Tibial artery (tissue), 4 donors: ENCODE data around the gene NUMB.
"Not testable (repeated sequence)": the region's sequence is repeated elsewhere in the genome, so short reads cannot be mapped to it uniquely, and the experiment has no call there.

Experiments used
- DNase-seq, 2 donors: peaks; one replicate each; pipeline ENCODE4 v3.0.0-alpha.2; 2019
- H3K27ac ChIP-seq, 2 donors: fragments of 200-600 bp; sonication (generic) in 1 of 2; 1 replicate in 1 of 2; 2 replicates in 1 of 2; pipeline ENCODE4 v1.5.1; 2018 to 2019; ENCODE audit warnings: mild to moderate bottlenecking in 1 of 2
- H3K27me3 ChIP-seq, 2 donors: fragments of 200-600 bp; sonication (generic) in 1 of 2; one replicate each; pipeline versions ENCODE4 v1.5.1 to v1.6.0; 2016 to 2019
- H3K36me3 ChIP-seq, 3 donors: fragments of 200-600 bp; sonication (generic) in 2 of 3; one replicate each; pipeline ENCODE4 v1.5.1; 2016 to 2019; ENCODE audit warnings: mild to moderate bottlenecking in 2 of 3
- H3K4me1 ChIP-seq, 4 donors: fragments of 200-600 bp; sonication (generic) in 2 of 4; 1 replicate in 3 of 4; 2 replicates in 1 of 4; pipeline ENCODE4 v1.5.1; 2016 to 2019
- H3K4me3 ChIP-seq, 2 donors: fragments of 200-600 bp; sonication (generic) in 1 of 2; 1 replicate in 1 of 2; 2 replicates in 1 of 2; pipeline ENCODE4 v1.5.1; 2018 to 2019; ENCODE audit warnings: mild to moderate bottlenecking in 2 of 2
- H3K9me3 ChIP-seq, 3 donors: fragments of 200-600 bp; sonication (generic) in 1 of 3; one replicate each; pipeline ENCODE4 v1.5.1; 2016 to 2019
- CTCF ChIP-seq, 2 experiments: fragments of 200-600 bp in 1 of 2; fragments of 450-650 bp in 1 of 2; IDR thresholded peaks; one replicate each; pipeline ENCODE4 v1.5.1; 2017 to 2019; ENCODE audit warnings: antibody characterized with exemption in 2 of 2, mild to moderate bottlenecking in 1 of 2, moderate library complexity in 1 of 2
- intact Hi-C: fragments of 100-400 bp; cut with DNase I; formaldehyde crosslinking; loops from one replicate; pipeline ENCODE4 v1.15.0; 2023; ENCODE audit warnings: low total_unique reads

The NUMB gene

DNA sequence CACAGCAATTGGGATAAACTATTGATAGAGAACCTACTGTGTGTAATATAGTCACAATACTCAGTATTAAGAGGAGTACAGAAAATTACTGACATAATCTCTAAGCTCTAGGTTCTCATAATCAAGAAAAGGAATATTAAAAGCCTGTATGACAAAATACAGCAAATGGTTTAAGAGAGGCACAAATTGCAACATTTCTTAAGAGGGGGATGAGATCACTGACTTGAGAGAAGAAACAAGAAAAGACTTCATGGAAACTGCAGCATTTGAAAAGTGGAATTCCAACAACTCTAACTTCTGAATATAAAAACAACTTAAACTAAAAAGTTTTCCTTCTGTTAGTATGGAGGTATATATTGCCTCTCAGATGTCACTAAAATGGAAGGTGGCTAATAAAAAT lies 89.7 kb downstream of the NUMB start:
- Histone ChIP-seq H3K27ac (no peak overlapping the region), H3K4me3 (no peak overlapping the region), H3K9me3 (no peaks in the 10 kb centered on the region), H3K27me3 (no peaks in the 10 kb centered on the region), H3K4me1 (peaks cover 0 to 7% (median 3%) of the 10 kb centered on the region in 4 donors), H3K36me3 (no peaks in the 10 kb centered on the region)
- DNase-seq: no peak
- TF ChIP-seq CTCF (IDR thresholded peaks at IDR 0.05): no peak
- intact Hi-C loops: no loop called here

GRCh38 chr14:73365727-73366126 lies 92.6 kb downstream of the NUMB start:
- Histone ChIP-seq H3K36me3 (no peaks in the 10 kb centered on the region), H3K4me3 (no peak overlapping the region), H3K27me3 (no peaks in the 10 kb centered on the region), H3K9me3 (no peaks in the 10 kb centered on the region), H3K27ac (no peak overlapping the region), H3K4me1 (peaks cover 0 to 7% (median 3%) of the 10 kb centered on the region in 4 donors)
- intact Hi-C loops: no loop called here
- no peak for TF ChIP-seq CTCF (IDR thresholded peaks at IDR 0.05)
- DNase-seq: no peak

DNA sequence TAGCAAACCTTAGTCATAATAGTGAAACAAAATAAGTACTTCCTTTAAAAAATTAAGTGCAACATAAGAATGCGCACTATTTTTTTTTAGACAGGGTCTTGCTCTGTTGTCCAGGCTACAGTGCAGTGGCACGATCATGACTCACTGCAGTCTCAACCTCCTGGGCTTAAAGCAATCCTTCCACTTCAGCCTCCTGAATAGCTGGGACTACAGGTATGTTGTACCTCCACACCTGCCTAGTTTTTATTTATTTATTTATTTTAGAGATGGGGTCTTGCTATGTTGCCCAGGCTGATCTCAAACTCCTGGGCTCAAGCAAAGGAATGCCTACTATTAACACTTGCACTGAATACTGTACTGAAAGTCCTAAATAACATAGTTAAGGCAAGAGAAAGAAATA lies 93.8 kb downstream of the NUMB start:
- Histone ChIP-seq H3K27ac (no peak overlapping the region), H3K9me3 (no peaks in the 10 kb centered on the region), H3K4me3 (no peak overlapping the region), H3K27me3 (no peaks in the 10 kb centered on the region), H3K4me1 (peaks cover 0 to 7% (median 3%) of the 10 kb centered on the region in 4 donors), H3K36me3 (no peaks in the 10 kb centered on the region)
- intact Hi-C loops: no loop called here
- TF ChIP-seq CTCF (IDR thresholded peaks at IDR 0.05): no peak
- no peak for DNase-seq

DNA sequence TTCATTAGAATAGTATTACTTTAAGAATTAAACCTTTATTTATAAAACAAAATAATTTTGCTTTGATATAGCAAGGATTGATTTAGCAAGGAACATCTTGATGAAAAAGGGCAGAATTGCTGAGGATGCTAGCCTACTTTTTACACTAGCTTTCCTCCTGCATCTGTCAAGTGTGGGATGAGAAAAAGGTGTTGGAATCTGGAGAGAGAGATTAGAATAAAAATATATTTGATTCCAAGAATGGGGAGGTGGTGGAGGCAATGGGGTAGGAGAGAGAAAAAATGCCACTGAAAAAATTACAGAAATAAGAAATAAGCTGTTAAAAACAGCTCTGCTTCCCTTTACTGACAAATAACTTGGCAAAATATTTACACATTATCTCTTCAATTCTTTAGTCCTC lies 98.9 kb downstream of the NUMB start:
- Histone ChIP-seq H3K4me1 (no peaks in the 10 kb centered on the region), H3K4me3 (no peak overlapping the region), H3K27me3 (no peaks in the 10 kb centered on the region), H3K27ac (no peak overlapping the region), H3K9me3 (no peaks in the 10 kb centered on the region), H3K36me3 (peaks cover 0 to 6% (median 0%) of the 10 kb centered on the region in 3 donors)
- DNase-seq: no peak
- intact Hi-C loops: no loop called here
- TF ChIP-seq CTCF (IDR thresholded peaks at IDR 0.05): no peak

GRCh38 chr14:73358187-73358586 lies 100.2 kb downstream of the NUMB start:
- Histone ChIP-seq H3K27ac (no peak overlapping the region), H3K9me3 (no peaks in the 10 kb centered on the region), H3K36me3 (peaks cover 0 to 6% (median 0%) of the 10 kb centered on the region in 3 donors), H3K27me3 (no peaks in the 10 kb centered on the region), H3K4me1 (no peaks in the 10 kb centered on the region), H3K4me3 (no peak overlapping the region)
- TF ChIP-seq CTCF (IDR thresholded peaks at IDR 0.05): no peak
- intact Hi-C loops: no loop called here
- DNase-seq: no peak

DNA sequence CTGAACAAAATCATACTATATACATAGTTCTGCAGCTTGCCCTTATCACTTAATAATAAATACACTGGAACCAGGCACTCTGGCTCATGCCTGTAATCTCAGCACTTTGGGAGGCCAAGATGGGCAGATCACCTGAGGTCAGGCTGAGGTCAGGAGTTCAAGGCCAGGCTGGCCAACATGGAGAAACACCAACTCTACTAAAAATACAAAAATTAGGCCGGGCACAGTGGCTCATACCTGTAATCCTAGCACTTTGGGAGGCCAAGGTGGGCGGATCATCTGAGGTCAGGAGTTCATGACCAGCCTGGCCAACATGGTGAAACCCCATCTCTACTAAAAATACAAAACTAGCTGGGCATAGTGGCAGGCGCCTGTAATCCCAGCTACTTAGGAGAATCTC lies 109.3 kb downstream of the NUMB start:
- H3K27ac ChIP-seq: not testable (repeated sequence)

More for the DNA sequence above, 109.3 kb downstream of the NUMB start:
- H3K36me3 ChIP-seq, H3K9me3 ChIP-seq, H3K4me3 ChIP-seq, intact Hi-C loops, H3K27me3 ChIP-seq, DNase-seq, H3K4me1 ChIP-seq: not testable (repeated sequence)
